ENCODE results near the gene SLU7.

The SLU7 gene

DNA sequence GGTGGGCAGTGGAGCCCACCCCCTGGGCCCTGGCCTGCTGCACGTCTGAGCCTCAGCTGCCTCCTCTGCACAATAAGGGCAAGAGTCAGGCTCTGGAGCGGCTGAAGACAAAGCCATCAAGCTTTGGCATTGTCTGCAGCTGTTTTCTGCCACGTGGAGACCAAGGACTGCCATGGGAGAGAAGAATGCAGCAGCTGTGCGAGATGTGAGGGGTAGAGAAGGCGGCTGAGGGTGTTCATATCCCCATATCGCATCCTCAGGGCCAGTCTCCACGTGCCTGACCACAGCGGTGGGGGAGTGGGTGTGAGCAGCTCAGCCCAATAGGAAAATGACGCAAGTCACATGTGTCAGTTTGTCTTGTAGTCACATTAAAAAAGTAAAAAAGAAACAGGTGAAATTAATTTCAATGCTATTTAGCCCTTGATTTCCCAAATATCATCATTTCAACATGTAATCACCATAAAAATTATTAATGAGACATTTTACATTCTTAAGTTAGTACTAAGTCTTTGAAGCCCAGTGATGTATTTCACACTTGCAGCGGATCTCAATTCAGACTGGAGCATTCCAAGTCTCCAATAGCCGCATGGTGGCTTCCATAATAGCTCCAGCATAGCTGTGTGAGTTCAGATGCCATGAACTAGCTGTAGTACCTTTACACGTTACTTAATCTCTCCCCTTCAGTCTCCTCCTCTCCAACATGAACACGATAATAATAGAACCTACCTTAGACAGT is 55.1 kb downstream of the SLU7 start:
- no peak for DNase-seq

DNA sequence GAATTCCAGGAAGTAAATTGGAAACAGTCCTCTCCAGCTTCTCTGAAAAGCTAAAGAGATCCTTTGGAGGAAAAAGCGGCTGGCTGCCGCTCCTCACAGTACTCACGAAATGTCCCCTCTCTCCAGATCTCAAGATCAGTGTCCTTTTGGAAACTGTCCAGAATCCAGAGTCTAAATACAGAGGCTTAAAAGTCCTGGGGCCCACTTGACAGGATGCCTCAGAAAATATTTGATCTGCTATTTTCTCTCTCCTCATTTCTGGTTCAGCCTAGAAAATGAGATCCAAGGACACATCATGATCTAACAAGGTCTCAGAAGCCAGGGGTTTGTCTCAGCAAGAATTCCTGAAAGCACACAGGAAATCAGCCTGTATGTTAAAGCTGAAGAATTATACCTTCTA is 55.7 kb downstream of the SLU7 start:
- no peak for DNase-seq

DNA sequence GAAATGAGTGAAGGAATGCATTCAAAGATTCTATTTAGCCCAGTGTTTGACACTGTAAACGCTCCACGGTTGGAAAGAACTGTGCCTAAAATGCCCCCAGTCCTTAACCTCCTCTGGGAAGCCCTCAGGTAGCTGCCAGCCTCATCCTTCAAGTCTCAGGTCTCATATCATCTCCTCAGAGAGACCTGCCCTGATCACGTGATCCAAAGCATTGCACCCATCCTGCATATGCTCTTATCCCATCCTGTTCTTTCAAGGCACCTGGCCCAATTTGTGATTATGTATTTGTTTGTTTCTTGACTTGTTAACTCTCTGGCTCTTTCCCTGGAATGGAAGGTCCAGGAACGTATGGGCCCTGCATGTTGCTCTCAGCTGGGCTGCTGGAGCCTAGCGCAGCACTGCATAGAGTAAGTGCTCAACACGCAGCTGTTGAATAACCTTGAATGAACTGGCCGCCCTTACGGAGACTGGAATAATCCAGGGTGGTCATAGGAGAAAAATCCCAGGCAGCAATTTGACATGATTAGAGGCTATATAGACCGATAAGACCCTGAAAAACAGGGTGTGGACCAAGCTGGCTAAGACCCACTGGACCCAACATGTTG is 57.2 kb downstream of the SLU7 start:
- no peak for DNase-seq

DNA sequence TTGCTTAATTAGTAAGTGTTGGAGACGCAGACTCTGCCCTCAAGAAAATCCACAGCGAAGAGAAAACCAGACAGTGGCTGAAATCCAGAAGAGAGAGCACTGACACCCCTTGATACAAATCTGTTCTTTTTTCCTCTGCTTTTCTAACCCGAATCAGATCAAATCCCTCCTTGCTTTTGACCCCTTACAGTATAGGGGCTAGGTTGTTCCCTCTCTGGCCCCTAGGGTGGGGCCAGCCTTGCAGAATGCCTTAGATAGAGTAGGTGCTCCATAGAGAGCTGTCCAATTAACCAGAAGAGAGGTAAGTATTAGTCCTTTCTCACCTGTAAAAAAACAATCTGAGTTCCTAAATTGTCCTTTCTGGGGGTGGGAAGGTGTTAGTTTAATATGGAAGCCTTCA is 58.6 kb downstream of the SLU7 start:
- DNase-seq: no peak

DNA sequence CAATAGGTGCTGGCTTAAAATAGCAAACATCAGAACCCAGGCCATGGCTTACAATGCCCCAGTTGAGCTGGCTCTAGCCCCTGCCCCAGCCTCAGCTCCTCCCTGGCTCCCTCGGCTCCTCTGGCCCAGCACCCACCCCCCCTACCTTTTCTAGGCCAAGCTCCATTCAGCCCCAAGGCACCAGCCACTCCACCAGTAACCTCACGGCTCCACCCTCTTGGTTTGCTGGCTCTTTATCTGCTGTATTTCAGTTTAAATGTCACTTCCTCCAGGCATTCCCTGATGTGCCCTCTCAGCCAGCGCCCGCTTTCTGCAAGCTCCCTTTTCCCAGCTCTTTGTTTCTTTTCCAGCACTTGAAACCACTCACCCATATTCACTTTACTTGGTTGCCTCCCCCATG is 59.1 kb downstream of the SLU7 start:
- DNase-seq: no peak

DNA sequence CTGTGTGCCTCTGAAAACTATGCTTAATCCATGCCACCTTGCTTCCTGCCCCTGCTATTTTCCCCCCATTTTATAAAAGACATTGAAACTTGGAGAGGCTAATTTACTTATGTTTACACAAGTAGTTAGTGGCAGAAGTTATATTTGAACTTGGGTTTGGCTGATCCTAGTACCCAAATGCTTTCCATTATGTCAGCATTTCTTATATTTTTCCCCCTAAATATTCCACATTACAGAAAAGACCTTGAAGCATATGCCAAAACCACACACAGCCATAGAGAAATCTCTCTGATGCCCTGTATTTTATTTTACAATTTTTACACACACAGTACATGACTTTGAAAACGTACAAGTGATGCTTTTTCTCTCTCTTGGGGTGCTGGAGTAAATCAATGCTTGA is 59.6 kb downstream of the SLU7 start:
- no peak for DNase-seq

DNA sequence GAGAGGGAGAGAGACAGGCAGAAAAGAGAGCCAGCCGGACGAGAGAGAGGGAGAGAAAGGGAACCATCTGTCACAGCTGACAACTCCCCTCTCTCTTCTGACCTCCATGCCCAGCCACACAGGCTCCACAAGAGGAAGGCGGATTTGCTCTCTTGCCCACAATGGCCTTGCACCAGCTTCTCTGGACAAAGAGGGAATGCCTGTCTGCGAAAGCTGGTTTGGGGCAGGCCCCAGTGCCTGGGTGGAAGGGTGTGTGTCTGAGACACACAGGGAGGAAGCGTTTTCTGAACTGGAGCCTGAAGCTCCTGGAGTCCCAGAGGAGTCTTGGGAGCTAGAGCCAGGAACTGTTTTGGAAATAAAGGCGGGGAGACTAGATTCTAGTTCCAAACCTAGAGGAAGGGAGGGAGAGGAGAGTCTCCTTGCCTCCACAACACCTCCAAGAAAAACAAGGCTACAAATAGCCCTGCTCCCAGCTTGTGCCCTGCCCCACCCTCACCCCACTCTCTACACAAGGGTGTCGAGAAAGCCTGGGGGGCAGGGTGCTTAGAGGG is 60.9 kb downstream of the SLU7 start:
- no peak for DNase-seq

DNA sequence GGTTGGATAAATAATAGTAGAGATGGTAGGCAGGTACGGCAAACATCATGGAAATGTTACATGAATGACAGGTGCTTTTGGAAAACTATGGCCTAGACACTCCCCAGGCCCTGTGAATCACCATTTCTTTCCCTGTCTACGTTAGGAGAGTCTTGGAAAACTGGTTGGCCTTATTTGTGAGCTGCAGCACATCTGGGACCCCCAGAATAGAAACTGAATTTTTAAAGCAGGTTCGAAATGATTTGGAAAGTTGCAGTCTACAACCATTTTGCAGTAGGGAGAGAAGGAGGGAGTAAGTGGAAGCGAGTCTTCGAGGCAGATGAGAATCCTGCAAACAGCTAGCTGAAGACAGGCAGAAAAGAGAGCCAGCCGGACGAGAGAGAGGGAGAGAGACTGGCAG is 61.5 kb downstream of the SLU7 start:
- DNase-seq: no peak

DNA sequence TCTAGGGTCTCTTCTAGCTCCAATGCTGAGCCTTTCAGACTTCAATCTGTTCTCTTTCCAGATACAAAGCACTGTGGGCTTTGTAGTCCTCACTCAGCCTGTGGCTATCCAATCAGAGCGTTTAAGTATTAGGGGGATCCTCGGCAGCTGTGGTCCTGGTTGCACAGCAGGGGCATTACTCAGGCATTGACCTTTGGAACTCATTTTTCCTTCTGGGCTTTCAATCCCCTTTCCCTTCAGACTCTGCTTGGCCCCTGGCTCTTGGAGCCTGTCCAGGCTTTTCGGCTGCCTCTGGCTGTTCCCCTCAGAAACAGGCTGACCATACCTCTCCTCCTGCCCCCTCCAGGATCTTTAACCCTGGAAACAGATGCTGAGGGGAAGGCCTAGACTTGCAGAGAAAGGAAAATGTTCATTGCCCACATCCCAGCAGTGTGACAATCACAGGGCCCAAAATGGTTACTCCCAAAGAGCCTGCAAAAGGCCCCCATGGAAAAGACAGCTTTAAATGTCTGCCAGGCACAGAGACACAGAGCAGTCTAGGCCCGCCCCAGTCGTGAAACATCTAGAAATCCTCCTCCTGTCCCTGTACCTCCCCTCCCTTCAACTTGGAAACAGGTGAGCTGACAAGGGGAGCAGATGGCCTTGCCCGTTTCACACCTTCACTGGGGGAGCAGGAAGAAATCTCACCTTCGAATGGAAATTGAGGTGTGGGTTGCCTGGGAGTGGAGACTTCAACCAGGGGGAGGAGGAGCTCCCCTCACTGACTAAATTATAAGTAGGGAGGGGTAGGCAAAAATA is 62.1 kb downstream of the SLU7 start:
- no peak for DNase-seq

DNA sequence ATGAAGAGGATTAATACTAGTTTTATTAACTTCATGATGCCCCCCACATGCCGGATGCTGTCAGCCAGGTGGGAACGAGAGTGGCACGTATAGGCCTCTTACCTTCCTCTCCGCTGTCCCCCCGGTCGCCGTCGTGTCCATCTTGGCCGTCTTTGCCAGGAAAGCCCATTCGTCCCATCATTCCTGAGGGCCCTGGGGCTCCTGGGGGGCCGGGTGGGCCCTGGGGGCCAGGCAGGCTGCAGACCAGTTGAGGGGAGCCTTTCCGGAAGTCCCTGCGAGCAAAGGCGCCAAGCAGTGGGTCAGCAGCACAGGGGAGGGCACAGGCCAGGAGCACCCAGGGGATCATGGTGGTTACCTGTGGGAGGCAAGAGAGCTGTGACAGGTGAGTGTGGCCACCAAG is 64.2 kb downstream of the SLU7 start:
- no peak for DNase-seq

DNA sequence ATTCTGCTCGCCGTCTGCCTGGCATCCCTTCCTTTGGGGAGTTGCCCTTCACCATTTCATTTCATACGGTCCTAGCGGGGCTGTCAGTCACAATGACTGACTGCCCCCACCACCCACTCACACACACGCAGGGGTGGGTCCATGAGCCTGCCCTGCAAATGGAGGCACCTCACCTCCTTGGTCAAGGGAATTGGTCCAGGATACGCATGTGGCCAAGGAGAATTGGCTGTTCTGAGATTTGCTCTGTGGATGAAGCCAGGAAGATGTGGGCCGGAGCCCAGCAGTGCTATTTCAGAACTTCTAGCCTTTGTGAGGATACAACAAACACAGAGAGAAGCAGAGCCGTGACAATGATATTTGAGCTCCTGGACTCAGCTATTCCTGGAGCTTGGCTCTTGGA is 65.5 kb downstream of the SLU7 start:
- no peak for DNase-seq

DNA sequence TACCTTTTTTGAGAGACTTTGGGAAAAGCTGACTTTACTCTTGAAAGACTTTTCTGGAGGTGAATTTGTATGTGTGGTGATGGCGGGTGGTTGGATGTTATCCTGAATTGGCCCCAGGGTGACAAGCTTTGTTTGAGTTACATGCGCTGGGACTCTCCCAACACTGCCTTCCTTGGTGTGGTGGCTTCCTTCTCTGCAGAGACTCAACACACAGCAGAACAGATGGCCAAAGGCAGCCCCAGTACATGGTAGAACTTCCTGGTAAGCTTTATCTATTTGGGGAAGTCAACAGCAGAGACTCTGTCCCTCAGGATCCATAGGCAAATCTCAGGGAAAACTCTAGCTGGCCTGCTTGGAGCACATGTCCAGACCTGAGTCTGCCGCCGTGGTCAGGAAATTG is 66.6 kb downstream of the SLU7 start:
- no peak for DNase-seq

Measured in activated CD4-positive, alpha-beta T cell treated with anti-CD3 and anti-CD28 coated beads, Interleukin-10, Interleukin-2, amounts not matched to agents 100 ng/mL and 50 ng/mL, durations not matched to agents 16 hours and 8 hours (primary cell).